ENCODE data around the gene GDI2. TPM values are rescaled to one million over a fixed set of nuclear protein-coding genes. Genes with fewer than 3 reads are reported as not detected.

Gene GDI2
- total RNA-seq, 1 experiment from 2014 or later, result 196 TPM

DNA sequence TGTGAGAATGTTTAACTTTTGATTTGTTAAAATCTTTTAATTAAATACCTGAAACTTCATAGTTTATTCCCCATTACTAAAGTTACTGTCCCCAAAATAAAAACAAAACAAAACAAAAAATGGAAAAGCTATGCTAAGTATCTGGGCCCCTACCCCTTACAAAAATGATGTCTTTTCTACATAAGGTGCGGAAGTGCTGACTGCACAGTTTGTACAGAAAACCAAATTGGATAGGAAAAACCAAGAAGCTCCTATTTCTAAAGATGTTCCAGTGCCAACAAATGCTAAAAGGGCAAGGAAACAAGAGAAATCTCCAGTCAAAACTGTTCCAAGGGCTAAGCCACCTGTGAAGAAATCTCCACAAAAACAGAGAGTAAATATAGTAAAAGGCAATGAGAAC is 78.1 kb downstream of the GDI2 start:
- Histone ChIP-seq H3K27me3 (ENCODE audit: insufficient read depth, low read depth) (no peaks in the 10 kb centered on the region), H3K4me3 (no peak overlapping the region), H3K79me2 (ENCODE audit: low read depth) (no peaks in the 10 kb centered on the region), H3K4me2 (no peak overlapping the region), H3K9me3 (ENCODE audit: insufficient read depth, low read depth) (no peaks in the 10 kb centered on the region), H3K27ac (no peak overlapping the region), H2AFZ (no peak overlapping the region), H3K36me3 (ENCODE audit: low read depth) (peaks cover 4% of the 10 kb centered on the region; the same call in 1 of the 2 replicates), H3K4me1 (replicated peaks; ENCODE audit: insufficient read depth) (no peaks in the 10 kb centered on the region), H3K9me2 (ENCODE audit: insufficient read depth) (no peaks in the 10 kb centered on the region), H4K20me1 (ENCODE audit: insufficient read depth) (no peaks in the 10 kb centered on the region), H3F3A (ENCODE audit: insufficient read depth, low read depth) (no peaks in the 10 kb centered on the region; the same call in 1 of the 2 replicates)
- DNase-seq, result no peak
- no TSS peak for BruUV-seq (replicated peaks)
- intact Hi-C loops (cut with micrococcal nuclease; ENCODE audit: unreplicated experiment), result no loop called here
- ChIA-PET CTCF (no interaction called here), POLR2A (ENCODE audit: unreplicated experiment) (no interaction called here)
- TF ChIP-seq CTCF (conservative IDR thresholded peaks at IDR 0.05) (no peak), EZH2 (IDR thresholded peaks at IDR 0.05; ENCODE audit: low read depth) (no peak)

- no peak overlapping the region for H3K4me2 ChIP-seq
- ChIA-PET POLR2A (ENCODE audit: unreplicated experiment) (no interaction called here), CTCF (no interaction called here)
- H4K20me1 ChIP-seq (ENCODE audit: insufficient read depth), result no peaks in the 10 kb centered on the region
- no peak overlapping the region for H2AFZ ChIP-seq
- peaks cover 4% of the 10 kb centered on the region; the same call in 1 of the 2 replicates for H3K36me3 ChIP-seq (ENCODE audit: low read depth)
- H3K9me3 ChIP-seq (ENCODE audit: insufficient read depth, low read depth), result no peaks in the 10 kb centered on the region
- no TSS peak for BruUV-seq (replicated peaks)
- no peaks in the 10 kb centered on the region; the same call in 1 of the 2 replicates for H3F3A ChIP-seq (ENCODE audit: insufficient read depth, low read depth)
- no peaks in the 10 kb centered on the region for H3K4me1 ChIP-seq (replicated peaks; ENCODE audit: insufficient read depth)
- intact Hi-C loops (cut with micrococcal nuclease; ENCODE audit: unreplicated experiment), result no loop called here
- DNase-seq, result no peak
- no peaks in the 10 kb centered on the region for H3K27me3 ChIP-seq (ENCODE audit: insufficient read depth, low read depth)
- no peaks in the 10 kb centered on the region for H3K79me2 ChIP-seq (ENCODE audit: low read depth)
- TF ChIP-seq EZH2 (IDR thresholded peaks at IDR 0.05; ENCODE audit: low read depth) (no peak), CTCF (conservative IDR thresholded peaks at IDR 0.05) (no peak)
- H3K9me2 ChIP-seq (ENCODE audit: insufficient read depth), result no peaks in the 10 kb centered on the region
- no peak overlapping the region for H3K4me3 ChIP-seq
- no peak overlapping the region for H3K27ac ChIP-seq
These were observed 81.1 kb downstream of the GDI2 start for GRCh38 chr10:5732141-5732540.

GRCh38 chr10:5731559-5731958 is 81.7 kb downstream of the GDI2 start:
- DNase-seq, result no peak
- H3K4me1 ChIP-seq (replicated peaks; ENCODE audit: insufficient read depth), result no peaks in the 10 kb centered on the region
- no peaks in the 10 kb centered on the region for H3K79me2 ChIP-seq (ENCODE audit: low read depth)
- no peaks in the 10 kb centered on the region for H3K9me3 ChIP-seq (ENCODE audit: insufficient read depth, low read depth)
- no peak overlapping the region for H3K27ac ChIP-seq
- H3K9me2 ChIP-seq (ENCODE audit: insufficient read depth), result no peaks in the 10 kb centered on the region
- intact Hi-C loops (cut with micrococcal nuclease; ENCODE audit: unreplicated experiment), result no loop called here
- no peaks in the 10 kb centered on the region for H4K20me1 ChIP-seq (ENCODE audit: insufficient read depth)
- no peaks in the 10 kb centered on the region; the same call in 1 of the 2 replicates for H3F3A ChIP-seq (ENCODE audit: insufficient read depth, low read depth)
- H2AFZ ChIP-seq, result no peak overlapping the region
- BruUV-seq (replicated peaks), result no TSS peak
- TF ChIP-seq CTCF (conservative IDR thresholded peaks at IDR 0.05) (no peak), EZH2 (IDR thresholded peaks at IDR 0.05; ENCODE audit: low read depth) (no peak)
- no peak overlapping the region for H3K4me2 ChIP-seq
- H3K36me3 ChIP-seq (ENCODE audit: low read depth), result peaks cover 4% of the 10 kb centered on the region; the same call in 1 of the 2 replicates
- no peak overlapping the region for H3K4me3 ChIP-seq
- POLR2A ChIA-PET (ENCODE audit: unreplicated experiment), result no interaction called here
- CTCF ChIA-PET, result no interaction called here
- no peaks in the 10 kb centered on the region for H3K27me3 ChIP-seq (ENCODE audit: insufficient read depth, low read depth)

Measured in PC-9 (cell line).